ENCODE measurements around the gene TNFAIP3.

Gene TNFAIP3

DNA sequence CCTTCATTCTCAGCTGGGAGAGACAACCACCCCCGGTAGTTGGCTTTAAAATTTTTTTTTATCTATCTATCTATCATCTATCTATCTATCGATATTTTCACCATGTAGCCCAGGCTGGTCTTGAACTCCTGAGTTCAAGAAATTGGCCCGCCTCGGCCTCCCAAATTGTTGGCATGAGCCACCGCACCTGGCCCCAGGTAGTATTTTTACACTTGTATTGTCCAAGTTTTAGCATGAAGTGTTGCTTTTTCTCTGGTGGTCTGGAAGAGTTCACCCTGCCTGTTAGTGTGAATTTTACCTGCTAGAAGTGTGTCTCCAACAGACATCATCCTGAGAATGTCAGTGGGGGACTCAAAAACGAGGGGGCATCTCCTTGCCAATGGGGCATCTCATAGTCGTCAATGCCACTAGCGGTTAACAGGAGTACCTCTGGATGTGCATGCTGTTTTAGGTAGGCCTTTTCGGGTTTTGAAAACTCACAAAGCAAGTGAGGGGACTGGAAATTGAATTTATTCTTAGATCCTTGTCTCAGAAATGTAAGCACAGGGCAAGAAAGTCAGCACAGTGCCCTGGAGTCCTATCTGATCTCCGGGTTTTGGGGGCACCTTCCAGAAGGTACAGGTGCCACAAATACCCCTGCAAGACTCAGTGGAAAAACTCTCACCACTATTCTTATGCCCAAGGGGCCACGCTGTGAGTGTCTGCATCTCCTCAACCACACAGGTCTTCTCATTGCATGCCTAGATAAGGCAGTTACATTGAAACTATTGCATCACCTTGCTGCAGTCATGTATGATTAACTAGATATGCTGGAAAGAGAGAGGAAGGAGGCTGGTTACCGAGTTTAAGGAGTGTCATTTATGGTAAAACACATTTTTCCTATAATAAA lies 37.1 kb downstream of the TNFAIP3 start:
- peak; percentile 57 to 78 (median 72) for DNase-seq

DNA sequence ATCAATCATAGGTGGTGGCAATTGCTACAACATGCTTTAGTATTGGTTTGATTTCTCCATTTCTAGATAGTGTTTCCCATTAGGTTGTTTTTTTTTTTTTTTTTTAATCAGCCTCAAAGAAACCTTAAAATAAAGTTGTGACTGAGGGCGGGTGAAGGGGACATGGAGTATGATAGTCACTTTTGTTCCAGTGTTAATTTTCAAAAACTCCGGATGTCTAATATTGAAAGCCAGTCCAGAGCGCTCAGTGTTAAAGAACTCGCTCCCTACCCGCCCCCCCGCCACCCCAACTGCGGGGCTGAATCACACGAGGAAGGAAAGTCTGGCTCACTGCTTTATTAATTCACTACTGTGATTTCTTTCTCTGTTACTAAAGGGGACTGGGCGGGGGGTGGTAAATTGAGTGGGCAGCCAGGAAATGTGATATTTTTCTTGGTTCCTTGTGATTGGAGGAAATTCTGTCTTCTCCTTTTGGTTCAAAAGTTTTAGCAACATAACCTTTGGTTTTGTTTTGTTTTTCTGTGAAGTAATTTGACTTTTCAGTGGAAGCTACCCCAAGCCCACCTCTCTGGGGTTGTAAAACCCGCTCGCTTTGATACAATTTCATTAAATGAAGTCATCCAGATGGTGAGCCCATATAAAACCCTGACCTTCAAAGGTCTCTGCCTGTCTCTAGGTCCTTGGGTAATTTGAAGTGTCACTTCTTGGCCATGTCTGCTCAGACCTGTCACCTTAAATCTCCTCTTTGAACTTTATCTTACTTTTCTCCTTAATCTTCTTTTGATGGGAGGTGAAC lies 38.0 kb downstream of the TNFAIP3 start:
- peak; percentile 90 to 92 (median 90) for DNase-seq

DNA sequence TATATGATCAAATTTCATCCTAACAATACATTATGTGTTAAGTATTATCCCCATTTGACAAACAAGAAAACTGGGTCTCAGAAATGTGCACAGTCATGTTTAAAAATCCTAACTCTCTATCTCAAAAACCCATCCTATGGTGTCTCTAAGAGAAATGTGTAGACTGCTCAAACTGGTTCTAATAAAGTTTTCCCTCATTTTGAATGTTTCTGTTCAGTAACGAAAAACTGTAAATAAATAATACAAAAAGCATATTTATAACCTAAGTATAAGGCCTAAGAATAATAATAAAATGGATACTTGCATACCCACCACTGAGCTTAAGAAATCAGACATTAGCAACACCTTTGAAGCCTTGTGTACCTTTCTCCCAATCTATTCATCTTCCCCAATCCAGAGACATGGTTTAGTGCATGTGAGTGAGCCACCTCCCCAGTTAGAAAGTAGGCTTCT lies 39.0 kb downstream of the TNFAIP3 start:
- DNase-seq = no peak

DNA sequence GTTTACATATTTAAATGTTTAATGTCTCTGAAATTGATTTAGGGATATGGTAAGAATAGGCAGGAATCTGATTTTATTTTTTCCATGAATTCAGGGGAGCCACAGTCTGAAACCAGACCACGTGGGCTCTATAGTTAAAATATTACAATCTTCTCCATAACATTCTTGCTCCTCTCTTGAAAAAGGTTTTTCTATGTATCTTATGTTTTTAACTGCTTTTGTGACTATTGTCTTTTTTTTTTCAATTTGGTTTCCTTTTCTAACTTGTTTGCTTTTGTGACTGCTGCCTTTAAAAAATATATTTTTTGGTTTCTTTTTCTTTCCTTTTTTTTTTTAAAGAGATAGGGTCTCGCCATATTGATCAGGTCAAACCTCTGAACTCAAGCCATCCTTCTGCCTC lies 40.1 kb downstream of the TNFAIP3 start:
- no peak for DNase-seq

DNA sequence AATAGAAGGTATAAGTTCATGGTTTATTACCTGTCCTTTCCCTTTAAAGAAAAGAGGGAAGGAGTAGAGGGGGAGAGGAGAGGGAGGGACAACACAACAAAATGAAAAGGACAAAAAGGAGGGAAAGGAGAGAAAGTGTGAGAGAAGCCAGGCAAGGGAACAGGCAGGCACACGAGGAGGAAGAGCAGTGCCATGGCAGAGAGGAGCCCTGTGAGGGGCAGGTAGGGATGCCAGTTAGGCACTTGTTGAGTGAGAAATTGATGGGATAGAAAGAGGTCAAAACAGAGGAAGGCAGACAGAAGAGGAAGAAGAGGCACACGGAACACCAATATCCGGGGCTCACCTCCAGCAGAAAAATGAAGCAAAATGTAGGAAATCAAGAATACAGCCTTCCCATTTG lies 42.5 kb downstream of the TNFAIP3 start:
- no peak for DNase-seq

DNA sequence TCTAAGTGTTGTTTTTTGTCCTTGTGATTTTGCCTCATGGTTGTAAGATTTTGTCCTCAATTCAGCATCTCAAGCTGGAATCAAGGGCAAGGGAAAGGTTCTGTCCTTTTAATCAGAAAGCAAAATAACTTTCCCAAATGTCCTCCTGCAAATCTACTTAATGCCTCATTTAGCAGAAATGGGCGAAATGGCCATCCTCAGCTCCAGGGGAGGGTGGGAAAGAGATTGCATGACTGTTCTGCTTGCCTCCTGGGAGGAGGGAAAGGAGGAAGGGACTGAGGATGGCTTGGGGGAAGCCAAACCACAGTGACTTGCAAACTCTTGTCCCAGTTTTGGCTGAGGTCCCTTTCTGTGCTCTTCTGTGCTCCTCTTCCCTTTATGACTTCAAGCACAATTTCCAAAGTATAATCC lies 43.4 kb downstream of the TNFAIP3 start:
- peak; percentile 76 to 87 (median 85) for DNase-seq

DNA sequence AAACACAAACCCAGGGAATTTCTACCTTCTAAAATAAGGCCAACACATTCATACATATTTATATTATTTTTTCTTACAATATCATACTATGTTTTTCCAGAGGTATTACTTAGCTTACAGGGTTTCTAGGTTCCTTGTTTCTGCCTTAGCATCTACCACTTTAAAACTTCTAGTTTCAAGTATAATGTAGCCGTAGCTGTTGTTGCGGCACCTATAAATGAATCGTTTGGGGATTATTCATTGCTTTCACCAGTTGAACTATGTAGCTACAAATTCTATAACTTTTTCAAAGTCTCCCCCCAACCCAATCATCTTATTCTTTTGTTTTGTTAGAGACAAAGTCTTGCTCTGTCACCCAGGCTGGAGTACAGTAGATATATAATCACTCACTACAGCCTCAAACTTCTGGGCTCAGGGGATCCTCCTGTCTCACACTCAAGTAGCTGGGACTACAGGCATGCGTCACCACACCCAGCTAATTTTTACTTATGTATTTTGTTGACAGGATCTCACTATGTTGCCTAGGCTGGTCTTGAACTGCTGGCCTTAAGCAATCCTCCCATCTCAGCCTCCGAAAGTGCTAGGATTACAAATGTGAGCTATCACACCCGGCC lies 43.9 kb downstream of the TNFAIP3 start:
- DNase-seq = peak in 1 of 3 donors; percentile 43

DNA sequence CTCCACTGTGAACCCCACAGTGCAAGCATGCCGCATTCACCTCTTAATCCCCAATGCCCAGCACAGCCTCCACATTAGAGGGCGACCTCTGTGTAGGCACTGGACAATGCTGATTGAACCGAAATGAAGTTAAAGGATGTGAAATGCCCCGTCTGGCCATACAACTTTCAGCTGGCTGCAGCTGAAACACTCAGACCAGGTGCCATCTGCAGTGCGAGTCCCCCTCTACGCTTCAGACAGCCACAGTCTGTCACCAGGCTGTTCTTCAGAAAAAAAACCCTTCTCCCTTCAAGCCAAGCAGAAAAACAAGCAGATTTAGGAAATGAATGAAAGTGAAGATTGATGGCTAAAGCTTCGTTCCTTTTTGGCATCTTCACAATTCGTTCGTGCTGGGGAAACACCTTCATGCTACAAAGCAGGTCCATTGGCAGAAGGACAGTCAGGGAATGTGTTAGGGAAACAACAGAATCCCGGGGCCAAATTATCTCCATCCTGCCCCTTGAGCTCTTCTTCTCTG lies 44.7 kb downstream of the TNFAIP3 start:
- no peak for DNase-seq

DNA sequence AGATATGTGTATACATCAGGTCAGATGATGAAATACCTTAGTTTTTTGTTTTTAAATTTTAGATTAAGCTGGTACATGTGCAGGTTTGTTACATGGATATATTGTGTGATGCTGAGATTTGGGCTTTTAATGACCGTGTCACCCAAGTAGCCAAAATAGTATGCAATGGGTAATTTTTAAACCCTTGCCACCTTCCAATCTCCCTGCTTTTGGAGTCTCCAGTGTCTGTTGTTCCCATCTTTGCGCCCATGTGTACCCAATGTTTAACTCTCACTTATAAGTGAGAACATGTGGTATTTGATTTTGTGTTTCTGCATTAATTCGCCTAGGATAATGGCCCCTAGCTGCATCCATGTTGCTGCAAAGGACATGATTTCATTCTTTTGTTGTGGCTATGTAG lies 45.8 kb downstream of the TNFAIP3 start:
- no peak for DNase-seq

DNA sequence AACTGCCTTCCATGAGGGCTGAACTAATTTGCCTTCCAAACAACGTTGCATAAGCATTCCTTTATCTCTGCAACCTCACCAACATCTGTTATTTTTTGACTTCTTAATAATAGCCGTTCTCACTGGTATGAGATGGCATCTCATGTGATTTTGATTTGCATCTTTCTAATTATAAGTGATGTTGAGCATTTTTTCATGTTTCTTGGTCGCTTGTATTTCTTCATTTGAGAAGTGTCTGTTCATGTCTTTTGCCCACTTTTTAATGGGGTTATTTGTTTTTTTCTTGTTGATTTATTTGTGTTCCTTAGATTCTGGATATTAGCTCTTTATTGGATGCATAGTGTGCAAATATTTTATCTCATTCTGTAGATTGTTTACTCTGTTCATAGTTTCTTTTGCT lies 46.4 kb downstream of the TNFAIP3 start:
- no peak for DNase-seq

DNA sequence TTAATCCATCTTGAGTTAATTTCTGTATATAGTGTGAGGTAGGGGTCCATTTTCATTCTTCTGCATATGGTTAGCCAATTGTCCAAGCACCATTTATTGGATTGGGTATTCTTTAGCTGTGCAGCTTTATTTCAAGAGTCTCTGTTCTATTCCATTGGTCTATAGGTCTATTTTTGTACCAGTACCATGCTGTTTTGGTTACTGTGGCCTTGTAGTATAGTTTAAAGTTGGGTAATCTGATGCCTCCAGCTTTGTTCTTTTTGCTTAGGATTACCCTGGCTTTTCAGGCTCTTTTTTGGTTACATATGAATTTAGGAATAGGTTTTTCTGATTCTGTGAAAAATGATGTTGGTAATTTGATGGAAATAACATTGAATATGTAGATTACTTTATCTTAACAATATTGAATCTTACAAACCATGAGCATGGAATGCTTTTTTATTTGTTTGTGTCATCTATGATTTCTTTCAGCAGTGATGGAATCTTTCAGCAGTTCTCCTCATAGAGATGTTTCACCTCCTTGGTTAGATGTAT lies 47.0 kb downstream of the TNFAIP3 start:
- no peak for DNase-seq

DNA sequence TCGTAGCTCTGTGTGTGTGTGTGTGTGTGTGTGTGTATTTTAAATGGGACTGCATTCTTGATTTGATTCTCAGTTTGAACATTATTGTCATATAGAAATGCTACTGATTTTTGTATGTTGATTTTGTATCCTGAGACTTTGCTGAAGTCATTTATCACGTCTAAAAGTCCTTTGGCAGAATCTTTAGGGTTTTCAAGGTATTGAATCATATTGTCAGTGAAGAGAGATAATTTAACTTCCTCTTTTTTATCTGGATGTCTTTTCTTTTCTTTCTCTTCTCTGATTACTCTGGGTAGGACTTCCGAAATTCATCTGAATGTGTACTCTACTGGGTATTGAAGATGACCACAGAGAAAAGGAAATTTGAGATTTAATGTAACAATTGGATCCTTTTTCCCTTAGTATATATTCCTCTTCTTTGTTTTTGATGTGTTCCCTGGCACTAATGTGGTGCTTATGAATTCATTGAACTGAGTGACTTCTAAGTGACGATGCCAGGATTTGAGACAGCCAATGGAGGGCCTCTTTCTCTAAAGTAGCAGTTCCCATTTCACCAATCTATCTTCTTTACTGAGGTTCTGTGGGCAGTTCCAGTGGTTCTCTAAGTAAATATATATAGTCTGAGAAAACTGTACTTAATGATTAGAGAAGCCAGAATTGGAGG lies 47.6 kb downstream of the TNFAIP3 start:
- DNase-seq = peak in 2 of 3 donors; percentile 36 to 47

DNA sequence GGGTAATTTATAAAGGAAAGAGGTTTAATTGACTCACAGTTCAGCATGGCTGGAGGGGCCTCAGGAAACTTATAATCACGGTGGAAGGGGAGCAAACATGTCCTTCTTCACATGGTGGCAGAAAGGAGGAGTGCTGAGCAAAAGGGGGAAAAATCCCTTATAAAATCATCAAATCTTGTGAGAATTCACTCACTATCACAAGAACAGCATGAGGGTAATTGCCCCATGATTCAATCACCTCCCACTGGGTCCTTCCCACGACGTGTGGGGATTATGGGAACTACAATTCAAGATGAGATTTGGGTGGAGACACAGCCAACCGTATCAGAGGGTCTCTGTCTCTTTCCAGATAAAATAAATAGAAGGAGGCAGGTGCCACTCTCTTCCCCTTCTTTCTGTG lies 48.7 kb downstream of the TNFAIP3 start:
- DNase-seq = peak; percentile 69 to 84 (median 75)

DNA sequence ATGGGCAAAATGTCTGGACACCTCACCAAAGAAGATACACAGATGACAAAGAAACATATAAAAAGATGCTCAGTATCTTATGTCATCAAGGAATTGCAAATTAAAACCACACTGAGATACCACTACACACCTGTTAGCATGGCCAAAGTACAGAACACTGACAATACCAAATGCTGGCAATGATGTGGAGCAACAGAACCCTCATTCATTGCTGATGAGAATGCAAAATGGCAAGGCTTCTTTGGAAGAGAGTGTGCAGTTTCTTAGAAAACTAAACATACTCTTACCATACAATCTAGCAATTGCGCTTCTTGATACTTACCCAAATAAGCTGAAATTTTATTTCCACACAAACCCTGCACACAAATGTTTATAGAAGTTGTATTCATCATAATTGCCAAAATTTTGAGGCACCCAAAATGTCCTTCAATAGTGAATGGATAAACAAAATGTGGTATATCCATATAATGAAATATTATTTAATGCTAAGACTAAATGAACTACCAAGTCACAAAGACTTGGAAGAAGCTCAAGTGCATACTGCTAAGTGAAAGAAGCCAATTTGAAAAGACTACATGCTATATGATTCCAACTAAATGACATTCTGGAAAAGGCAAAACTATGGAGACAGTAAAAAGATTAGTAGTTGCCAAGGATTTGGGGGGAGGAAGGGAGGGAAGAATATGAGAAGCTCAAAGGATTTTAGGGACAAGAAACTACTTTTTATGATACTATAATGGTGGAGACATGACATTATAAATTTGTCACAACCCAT lies 50.7 kb downstream of the TNFAIP3 start:
- DNase-seq = no peak

DNA sequence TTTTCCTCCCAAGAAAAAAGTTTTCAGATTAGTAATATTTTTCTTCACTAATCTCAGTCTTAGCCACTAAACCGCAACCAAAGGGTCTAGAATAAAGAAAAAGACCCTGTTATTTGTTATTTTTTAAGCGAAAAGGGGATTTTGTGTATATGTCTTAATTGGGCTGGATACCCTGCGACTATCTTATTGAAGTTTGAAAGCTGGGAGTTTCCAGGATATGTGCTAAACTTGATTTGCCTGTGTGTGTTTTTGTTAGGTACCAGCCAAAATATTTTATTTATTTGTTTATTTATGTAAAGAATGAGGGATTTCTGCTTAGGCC lies 52.4 kb downstream of the TNFAIP3 start:
- no peak for DNase-seq

DNA sequence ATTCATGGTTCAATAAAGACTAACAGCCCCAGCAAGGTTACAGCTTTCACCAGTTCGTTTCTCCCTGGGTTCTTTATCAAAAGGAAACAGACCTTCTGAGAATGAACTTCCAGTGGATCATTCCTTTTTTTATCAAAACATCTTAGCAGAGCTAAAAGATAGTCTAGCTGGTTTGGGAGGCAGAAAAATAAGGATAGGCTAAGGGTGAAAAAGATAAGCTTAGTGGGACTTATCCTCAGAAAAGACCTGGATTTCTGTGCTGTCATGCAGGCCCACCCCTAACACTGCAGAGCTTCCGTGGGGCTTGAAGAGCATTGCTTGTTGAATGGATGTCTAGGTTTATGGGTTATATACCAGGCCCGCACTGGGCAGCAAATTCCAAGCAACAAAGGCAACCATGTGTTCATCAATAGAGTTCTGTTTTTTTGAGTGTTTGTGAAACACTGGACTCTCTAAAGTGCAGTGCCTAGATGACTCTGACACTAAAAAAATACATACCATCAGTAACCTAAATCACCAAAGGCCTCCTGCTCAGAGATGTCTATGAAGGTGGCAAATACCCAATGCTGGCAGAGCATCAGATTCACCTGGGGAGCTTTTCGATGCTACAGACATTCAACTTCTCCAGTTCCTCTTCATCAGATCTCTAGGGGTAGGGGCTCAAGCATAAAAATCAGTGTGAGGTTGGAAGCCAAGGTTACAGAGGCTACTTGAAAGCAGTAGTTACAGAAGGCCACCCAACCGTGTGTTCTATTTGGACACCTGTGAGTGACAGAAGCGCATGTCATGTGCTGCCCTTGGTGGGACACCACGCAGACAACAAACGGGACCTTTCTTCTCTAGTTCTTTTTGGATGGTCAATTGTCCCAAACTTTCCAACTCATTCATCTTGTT lies 53.0 kb downstream of the TNFAIP3 start:
- DNase-seq = peak in 2 of 3 donors; percentile 53 to 55

DNA sequence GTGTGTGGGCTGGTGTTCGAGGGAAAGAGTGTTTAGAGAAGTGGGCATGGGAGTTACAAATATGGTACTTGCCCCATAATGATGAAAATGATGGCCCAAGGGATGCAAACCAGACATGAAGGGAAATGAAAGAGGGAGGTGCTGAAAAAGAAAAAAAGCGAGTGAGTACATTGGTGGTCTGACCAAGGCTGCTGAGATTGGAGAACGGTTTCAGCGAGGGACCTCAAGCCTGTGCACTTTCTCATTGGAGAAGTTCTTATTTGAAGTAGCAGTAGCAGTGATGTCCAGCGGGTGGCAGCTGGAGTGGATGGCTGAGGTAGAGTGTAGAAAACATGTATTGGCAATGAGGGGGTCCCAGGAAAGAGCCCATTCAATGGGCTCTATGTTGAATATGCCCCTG lies 54.8 kb downstream of the TNFAIP3 start:
- DNase-seq = peak; percentile 49 to 60 (median 54)

DNA sequence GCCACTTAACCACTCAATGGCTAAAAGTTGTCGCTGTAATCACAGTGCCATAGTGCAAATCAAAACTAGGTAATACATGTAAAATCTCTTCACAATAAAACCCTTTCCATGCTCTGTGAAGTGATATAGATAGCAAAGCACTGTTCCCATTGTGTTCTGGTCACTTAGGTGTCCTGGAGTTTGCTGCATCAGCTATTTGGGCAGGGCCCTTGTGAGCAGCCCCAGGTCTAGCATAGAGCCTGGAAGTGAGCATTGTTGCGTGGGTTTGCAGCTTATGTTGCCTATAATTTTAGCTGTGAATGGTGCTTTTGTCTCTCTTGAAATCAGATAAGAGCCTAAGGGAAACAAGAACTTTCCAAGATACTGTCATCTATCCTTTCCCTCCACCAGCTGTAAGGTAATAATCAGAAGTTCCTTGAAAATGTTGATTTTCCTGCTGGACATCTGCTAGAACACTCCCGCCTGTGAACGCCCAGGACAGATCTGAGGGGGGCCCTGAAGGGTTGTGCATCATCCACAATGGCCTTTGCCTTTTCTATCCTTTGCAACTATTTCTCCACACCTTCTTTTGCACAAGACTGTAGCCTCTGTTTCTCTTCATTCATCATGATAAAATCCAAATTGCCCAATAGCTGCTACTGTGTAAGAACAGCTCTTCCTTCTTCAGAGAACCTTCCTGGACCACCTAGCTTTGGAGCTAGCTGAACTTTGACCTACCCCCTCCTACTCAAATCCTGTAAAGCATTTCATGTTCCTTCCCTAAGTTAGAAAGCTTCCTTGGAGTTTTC lies 57.0 kb downstream of the TNFAIP3 start:
- peak in 1 of 3 donors; percentile 39 for DNase-seq

DNA sequence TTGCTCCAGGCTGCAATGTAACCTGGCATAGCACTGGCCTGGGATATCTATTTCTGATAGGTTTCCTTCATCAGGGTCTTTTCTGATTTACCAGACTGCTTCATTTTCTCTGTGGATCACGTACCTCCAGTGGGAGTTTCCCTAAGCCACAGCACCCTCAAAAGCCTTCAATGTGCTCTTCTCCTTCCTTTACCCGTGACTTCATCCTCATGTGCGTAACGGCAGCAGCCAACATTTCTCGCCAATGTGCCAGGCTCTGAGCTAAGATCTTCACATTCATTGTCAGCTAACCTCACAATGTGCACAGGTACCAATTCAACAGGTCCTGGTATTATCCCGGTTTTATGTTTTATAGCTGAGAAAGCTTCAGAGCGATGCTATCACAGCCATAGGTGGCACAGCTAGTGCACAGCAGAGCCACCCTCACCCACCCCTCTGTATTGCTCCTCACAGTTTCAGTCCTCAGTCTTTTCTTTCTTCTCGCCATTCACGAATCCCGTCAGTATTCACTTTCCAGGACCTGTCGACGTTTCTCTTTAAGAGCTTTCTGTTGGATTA lies 58.2 kb downstream of the TNFAIP3 start:
- peak; percentile 45 to 65 (median 60) for DNase-seq
